Kidney epithelial cell (primary cell): Measurements from ENCODE around the gene OR3A3. TPM values are rescaled to one million over a fixed set of nuclear protein-coding genes. Genes with fewer than 3 reads are reported as not detected.
"Not testable (repeated sequence)": the region's sequence is repeated elsewhere in the genome, so short reads cannot be mapped to it uniquely, and the experiment has no call there.

ENCODE experiments used
- DNase-seq: peaks from one replicate; pipeline ENCODE4 v3.0.0-alpha.2; 2010; ENCODE audit warnings: low read depth
- H3K27me3 ChIP-seq: 2 replicates; pipeline ENCODE4 v1.6.0; 2011; ENCODE audit warnings: low read length; ENCODE audit not compliant: control insufficient read depth, insufficient read depth
- H3K36me3 ChIP-seq: 2 replicates; pipeline ENCODE4 v1.5.1; 2011; ENCODE audit warnings: low read length; ENCODE audit not compliant: control insufficient read depth, insufficient read depth
- H3K4me3 ChIP-seq: 2 replicates; pipeline ENCODE4 v1.5.1; 2011; ENCODE audit warnings: low read depth, mild to moderate bottlenecking, control low read depth, low read length
- CTCF ChIP-seq: IDR thresholded peaks from 2 replicates; pipeline ENCODE4 v1.5.1; 2011; ENCODE audit warnings: mild to moderate bottlenecking, moderate library complexity, low read length, control low read depth, inconsistent platforms; ENCODE audit not compliant: insufficient read depth, poor library complexity, severe bottlenecking
- total RNA-seq: library from RNA; depleted of rRNA; stranded (reverse); fragments of >200 nt; gene quantifications from 2 replicates; pipeline ENCODE4 v1.2.3, GENCODE V29; 2015

The OR3A3 gene
- total RNA-seq, 1 donor from 2014 or later = not detected

GRCh38 chr17:3433741-3434140 is 22.6 kb downstream of the OR3A3 start, which contains the start of gene OR1E2:
Gene OR1E2, minus strand, starts transcription at chr17:3433841. Its CDS starts 0 bp downstream, at chr17:3433841.
- Histone ChIP-seq H3K36me3 (no peaks in the 10 kb centered on the region), H3K27me3 (no peaks in the 10 kb centered on the region), H3K4me3 (no peak within 1 kb of the TSS)
- no peak for DNase-seq
- TF ChIP-seq CTCF = no peak

- no peaks in the 10 kb centered on the region for H3K27me3 ChIP-seq
- no peak for DNase-seq
- TF ChIP-seq CTCF = no peak
- H3K36me3 ChIP-seq = no peaks in the 10 kb centered on the region
- no peak overlapping the region for H3K4me3 ChIP-seq
Measured at GRCh38 chr17:3438368-3438767, 27.2 kb downstream of the OR3A3 start.

- TF ChIP-seq CTCF = no peak
- Histone ChIP-seq H3K4me3 (no peak overlapping the region), H3K36me3 (no peaks in the 10 kb centered on the region), H3K27me3 (no peaks in the 10 kb centered on the region)
- no peak for DNase-seq
Measured at GRCh38 chr17:3440451-3440850, 29.3 kb downstream of the OR3A3 start.

GRCh38 chr17:3447625-3448024 is 36.5 kb downstream of the OR3A3 start:
- Histone ChIP-seq H3K4me3 (no peak overlapping the region), H3K27me3 (no peaks in the 10 kb centered on the region), H3K36me3 (no peaks in the 10 kb centered on the region)
- DNase-seq = no peak
- TF ChIP-seq CTCF = no peak

- TF ChIP-seq CTCF = no peak
- H3K36me3 ChIP-seq = no peaks in the 10 kb centered on the region
- no peak for DNase-seq
Measured at GRCh38 chr17:3448059-3448665, 37.0 kb downstream of the OR3A3 start.

GRCh38 chr17:3466355-3466754 is 55.2 kb downstream of the OR3A3 start:
- H3K4me3 ChIP-seq, DNase-seq, H3K36me3 ChIP-seq, H3K27me3 ChIP-seq: not testable (repeated sequence)

More at GRCh38 chr17:3448059-3448665, 37.0 kb downstream of the OR3A3 start:
- Histone ChIP-seq H3K4me3 (no peak overlapping the region), H3K27me3 (no peaks in the 10 kb centered on the region)
